BJ (cell line): Measurements from ENCODE around the gene TMEM63C. TPM values are rescaled to one million over a fixed set of nuclear protein-coding genes. Genes with fewer than 3 reads are reported as not detected.

Experiments used
- CTCF ChIA-PET: fragments of 350-600 bp; formaldehyde crosslinking; extraction: SDS; loops from one replicate; lab custom pipeline; 2021; ENCODE audit warnings: antibody characterized with exemption, inconsistent platforms; lab: Yijun Ruan, JAX
- POLR2A ChIA-PET: fragments of 300-600 bp; sonication (Branson Sonifier 250); formaldehyde crosslinking; extraction: SDS; loops from one replicate; lab custom pipeline; 2021; ENCODE audit warnings: antibody characterized with exemption; lab: Charles Lee
- DNase-seq: peaks from one replicate; pipeline ENCODE4 v3.0.0-alpha.2; 2011; ENCODE audit warnings: low read depth
- H3K27me3 ChIP-seq: 2 replicates; pipeline ENCODE4 v1.6.0; 2011; ENCODE audit warnings: low read length; ENCODE audit not compliant: control insufficient read depth, insufficient read depth
- H3K36me3 ChIP-seq: 2 replicates; pipeline ENCODE4 v1.5.1; 2011; ENCODE audit warnings: low read length; ENCODE audit not compliant: control insufficient read depth, insufficient read depth
- H3K4me3 ChIP-seq: 2 replicates; pipeline ENCODE4 v1.5.1; 2011; ENCODE audit warnings: low read depth, mild to moderate bottlenecking, control low read depth, low read length
- CTCF ChIP-seq: IDR thresholded peaks from 2 replicates; pipeline ENCODE4 v1.5.1; 2011; ENCODE audit warnings: low read depth, mild to moderate bottlenecking, control low read depth, inconsistent platforms, low read length, moderate library complexity; ENCODE audit not compliant: insufficient read depth
- polyA plus RNA-seq: library from polyadenylated mRNA; depleted of rRNA; stranded (reverse); fragments of >200 nt; gene quantifications from 2 replicates; pipeline ENCODE4 v1.2.3, GENCODE V29; 2011

The TMEM63C gene
- polyA plus RNA-seq, 1 experiment, result not detected

GRCh38 chr14:77186911-77187648 lies 5.5 kb downstream of the TMEM63C start:
- H3K36me3 ChIP-seq, result no peaks in the 10 kb centered on the region
- peaks cover 9% of the 10 kb centered on the region for H3K27me3 ChIP-seq
- POLR2A ChIA-PET, result no interaction called here
- DNase-seq, result no peak
- CTCF ChIA-PET, result no interaction called here
- no peak overlapping the region for H3K4me3 ChIP-seq
- no peak for TF ChIP-seq CTCF

- ChIA-PET CTCF (no interaction called here), POLR2A (no interaction called here)
- no peak for TF ChIP-seq CTCF
- Histone ChIP-seq H3K4me3 (no peak overlapping the region), H3K36me3 (no peaks in the 10 kb centered on the region), H3K27me3 (peaks cover 8% of the 10 kb centered on the region)
- no peak for DNase-seq
These were observed 6.0 kb downstream of the TMEM63C start for GRCh38 chr14:77187649-77188012.

- ChIA-PET CTCF (interaction anchor here (0.6 to 1.6 kb wide), 4 partner anchors 11 to 43 kb away, joined by 3 to 5 read pairs (median 4); no protein-coding TSS in a partner anchor), POLR2A (no interaction called here)
- Histone ChIP-seq H3K36me3 (no peaks in the 10 kb centered on the region), H3K4me3 (no peak overlapping the region), H3K27me3 (no peaks in the 10 kb centered on the region; the same call in 1 of the 2 replicates)
- TF ChIP-seq CTCF, result no peak
- no peak for DNase-seq
These were observed 7.9 kb downstream of the TMEM63C start for GRCh38 chr14:77189479-77189878.

GRCh38 chr14:77190977-77191376 lies 9.4 kb downstream of the TMEM63C start:
- Histone ChIP-seq H3K4me3 (no peak overlapping the region), H3K27me3 (peaks cover 2% of the 10 kb centered on the region), H3K36me3 (no peaks in the 10 kb centered on the region)
- TF ChIP-seq CTCF, result no peak
- ChIA-PET CTCF (interaction anchor here (1.6 kb wide), 1 partner anchor 21 kb away, joined by 5 read pairs; no protein-coding TSS in a partner anchor), POLR2A (no interaction called here)
- DNase-seq, result no peak

- DNase-seq, result no peak
- TF ChIP-seq CTCF, result no peak
- Histone ChIP-seq H3K36me3 (no peaks in the 10 kb centered on the region), H3K4me3 (no peak overlapping the region), H3K27me3 (peaks cover 4% of the 10 kb centered on the region)
- ChIA-PET POLR2A (no interaction called here), CTCF (interaction anchor here (1.2 kb wide), 1 partner anchor 12 kb away, joined by 3 read pairs; no protein-coding TSS in a partner anchor)
These were observed 13.1 kb downstream of the TMEM63C start for GRCh38 chr14:77194706-77195105.
